Measurements from ENCODE around the gene TWSG1.
A peak's percentile ranks its signal among the peaks of the same experiment; 100 is the strongest.

TWSG1 gene

GRCh38 chr18:9334329-9334972 lies at the start of gene TWSG1:
Gene TWSG1, plus strand, starts transcription at chr18:9334773. Its CDS starts 2,457 bp downstream, at chr18:9337230.
- DNase-seq: peak; percentile 3

- no peak for DNase-seq
These were observed 49.0 kb upstream of the TWSG1 start for GRCh38 chr18:9285604-9286003.

- no peak for DNase-seq
These were observed 47.5 kb upstream of the TWSG1 start for GRCh38 chr18:9287036-9287435.

GRCh38 chr18:9289698-9290097 lies 44.9 kb upstream of the TWSG1 start:
- no peak for DNase-seq

GRCh38 chr18:9290156-9290555 lies 44.4 kb upstream of the TWSG1 start:
- no peak for DNase-seq

- DNase-seq: no peak
These were observed 42.5 kb upstream of the TWSG1 start for GRCh38 chr18:9292047-9292446.

GRCh38 chr18:9293948-9294347 lies 40.6 kb upstream of the TWSG1 start:
- no peak for DNase-seq

GRCh38 chr18:9296233-9297006 lies 38.2 kb upstream of the TWSG1 start:
- peak; percentile 1 for DNase-seq

- DNase-seq: no peak
These were observed 37.6 kb upstream of the TWSG1 start for GRCh38 chr18:9297007-9297393.

- no peak for DNase-seq
These were observed 30.0 kb upstream of the TWSG1 start for GRCh38 chr18:9304388-9305070.

GRCh38 chr18:9319333-9319732 lies 15.2 kb upstream of the TWSG1 start:
- DNase-seq: no peak

GRCh38 chr18:9321017-9321452 lies 13.5 kb upstream of the TWSG1 start:
- DNase-seq: no peak

GRCh38 chr18:9321736-9322135 lies 12.8 kb upstream of the TWSG1 start:
- no peak for DNase-seq

- DNase-seq: no peak
These were observed 11.8 kb upstream of the TWSG1 start for GRCh38 chr18:9322744-9323143.

- DNase-seq: no peak
These were observed 10.7 kb upstream of the TWSG1 start for GRCh38 chr18:9323750-9324445.

- no peak for DNase-seq
These were observed 8.9 kb upstream of the TWSG1 start for GRCh38 chr18:9325716-9326115.

GRCh38 chr18:9328776-9329175 lies 5.8 kb upstream of the TWSG1 start:
- DNase-seq: no peak

GRCh38 chr18:9329471-9329870 lies 5.1 kb upstream of the TWSG1 start:
- DNase-seq: no peak

- no peak for DNase-seq
These were observed 4.2 kb upstream of the TWSG1 start for GRCh38 chr18:9330419-9330818.

- DNase-seq: no peak
These were observed 888 bp upstream of the TWSG1 start for GRCh38 chr18:9333441-9334328.

GRCh38 chr18:9334973-9335696 lies 562 bp downstream of the TWSG1 start:
- no peak for DNase-seq

- no peak for DNase-seq
These were observed 1.1 kb downstream of the TWSG1 start for GRCh38 chr18:9335697-9336045.
